T-helper 1 cell (primary cell): Measurements from ENCODE around the gene SSTR4.
A peak's percentile ranks its signal among the peaks of the same experiment; 100 is the strongest.

Experiments
- DNase-seq, 5 donors: peaks; one replicate each; pipeline ENCODE4 v3.0.0-alpha.2; 2012 to 2020

Gene SSTR4

DNA sequence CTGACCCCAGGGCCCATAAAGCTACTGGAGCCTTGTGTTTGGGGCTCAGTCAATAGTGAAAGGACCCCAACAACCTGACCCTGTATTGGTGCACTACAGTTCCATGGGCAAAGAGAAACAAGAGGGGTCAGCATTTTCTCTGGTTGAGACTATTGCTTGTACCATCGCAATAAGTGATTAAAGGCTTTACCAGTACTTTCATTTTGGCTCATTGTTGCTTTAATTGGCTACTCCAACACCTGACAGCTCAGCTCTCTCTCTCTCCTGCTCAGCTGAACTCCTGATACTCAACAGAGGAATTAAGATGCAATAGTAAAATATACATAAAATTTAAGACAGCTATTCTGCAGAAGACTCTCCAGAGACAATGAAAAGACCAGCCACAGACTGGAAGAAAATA, 33.2 kb downstream of the SSTR4 start:
- DNase-seq: no peak

DNA sequence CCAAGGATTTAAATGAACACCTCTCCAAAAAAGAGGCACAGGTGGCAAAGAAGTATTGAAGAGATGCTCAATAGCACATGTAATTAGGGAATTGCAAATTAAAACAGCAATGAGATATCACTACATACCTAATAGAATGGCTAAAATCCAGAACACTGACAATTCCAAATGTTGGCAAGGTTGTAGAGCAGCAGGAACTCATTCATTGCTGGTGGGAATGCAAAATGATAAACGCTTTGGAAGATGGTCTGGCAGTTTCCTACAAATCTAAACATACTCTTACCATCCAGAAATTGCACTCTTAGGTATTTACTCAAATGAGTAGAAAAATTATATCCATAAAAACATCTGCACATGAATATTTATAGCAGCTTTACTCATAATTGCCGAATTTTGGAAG, 34.0 kb downstream of the SSTR4 start:
- no peak for DNase-seq

DNA sequence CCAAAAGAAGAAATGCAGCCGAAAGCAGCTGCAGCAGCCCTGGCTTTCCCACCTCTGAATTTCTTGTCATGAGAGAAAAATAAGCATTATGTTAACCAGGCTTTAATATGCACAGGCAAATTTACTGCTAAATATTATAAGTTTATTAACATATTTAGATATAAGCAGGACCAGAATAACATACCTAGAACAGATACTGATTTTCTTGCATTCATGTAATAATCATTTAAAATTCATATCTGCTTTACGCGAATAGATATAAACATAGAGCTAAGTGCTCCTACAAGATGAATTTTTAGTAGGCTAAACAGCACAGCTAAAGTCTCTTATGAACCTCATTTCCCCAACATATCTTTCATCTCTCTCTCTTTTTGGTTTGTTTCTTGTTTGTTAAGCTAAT, 36.3 kb downstream of the SSTR4 start:
- no peak for DNase-seq

DNA sequence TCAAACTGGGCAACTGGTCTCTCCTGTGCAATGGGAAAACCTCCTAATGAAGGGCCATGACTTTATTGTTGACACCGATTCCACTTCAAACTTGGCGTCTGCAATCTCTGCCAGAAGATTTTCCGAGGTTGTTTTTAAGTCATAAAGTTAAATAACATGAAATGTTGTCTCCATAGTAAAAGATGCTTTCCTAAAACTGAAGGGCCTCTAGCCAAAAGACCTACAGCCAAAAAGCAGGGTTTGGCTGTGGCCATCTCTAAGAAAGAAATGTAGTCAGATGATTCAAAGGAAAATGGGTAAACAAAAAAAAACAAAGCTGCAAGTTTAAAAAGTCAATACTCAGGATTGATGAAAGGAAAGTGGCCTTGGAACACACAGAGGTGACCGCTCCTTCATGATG, 36.9 kb downstream of the SSTR4 start:
- no peak for DNase-seq

DNA sequence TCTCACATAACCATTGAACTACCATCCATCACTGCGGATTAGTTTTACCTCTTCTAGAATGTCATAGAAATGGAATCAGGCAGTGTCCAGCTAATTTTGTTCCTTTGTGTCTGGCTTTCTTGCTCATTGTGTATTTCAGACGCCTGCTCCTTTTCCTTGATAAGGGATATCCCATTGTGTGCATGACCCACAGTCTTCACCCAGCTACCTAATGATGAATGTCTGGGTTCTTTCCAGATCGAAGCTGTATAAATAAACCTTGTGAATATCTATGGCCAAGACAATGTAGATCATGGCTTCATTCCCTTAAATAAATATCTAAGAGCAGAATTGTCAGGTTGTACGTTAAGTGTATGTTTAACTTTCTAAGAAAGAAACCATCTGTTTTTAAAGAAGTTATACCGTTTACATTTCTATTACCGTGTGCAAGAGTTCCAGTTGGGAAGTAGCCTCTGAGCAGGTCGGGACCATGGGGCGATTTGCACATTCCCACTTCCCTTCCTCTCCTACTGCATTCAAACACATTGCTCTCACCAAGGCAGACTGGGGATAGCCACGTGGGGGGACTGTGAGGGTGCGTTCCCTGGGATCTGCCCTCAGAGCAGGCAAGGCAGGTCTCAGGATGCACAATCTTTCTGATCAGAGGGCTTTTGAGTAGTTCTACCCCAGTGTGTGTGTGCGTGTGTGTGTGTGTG, 37.9 kb downstream of the SSTR4 start:
- no peak for DNase-seq

DNA sequence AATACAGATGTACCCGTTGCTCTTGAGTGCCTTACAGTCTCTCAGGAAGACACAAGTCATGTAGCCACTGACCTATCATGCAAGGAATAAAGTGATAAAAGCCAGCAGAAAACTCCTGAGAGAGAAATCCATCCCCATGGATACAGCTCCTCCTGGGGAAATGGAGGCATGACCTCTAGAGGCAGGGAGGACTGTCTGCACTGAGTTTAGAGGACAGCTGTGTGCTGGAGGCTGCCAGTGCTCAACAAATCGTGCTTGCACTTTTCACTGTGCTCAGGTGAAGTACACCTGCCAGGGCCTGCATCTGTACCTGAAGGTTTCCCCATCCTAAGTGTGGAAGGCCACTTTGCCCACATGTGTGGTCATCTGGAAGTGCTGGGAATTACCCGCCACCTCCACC, 38.9 kb downstream of the SSTR4 start:
- no peak for DNase-seq

DNA sequence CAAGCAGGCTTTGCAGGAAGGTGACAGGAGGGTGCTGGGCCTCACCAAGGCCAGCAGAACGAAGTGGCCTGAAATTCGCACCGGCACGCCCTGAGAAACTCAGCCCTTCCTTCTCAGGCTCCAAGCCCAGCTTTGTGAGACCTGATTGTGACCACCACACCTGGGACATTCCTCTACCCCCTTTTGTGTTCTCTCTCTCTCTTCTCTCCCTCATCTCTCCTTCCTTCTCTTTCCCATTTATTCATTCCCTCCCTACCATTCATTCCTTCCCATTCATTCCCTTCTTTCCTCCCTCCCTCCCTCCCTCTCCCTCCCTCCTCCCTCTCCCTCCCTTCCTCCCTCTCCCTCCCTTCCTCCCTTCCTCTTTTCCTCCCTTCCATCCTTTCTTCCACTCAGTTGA, 42.2 kb downstream of the SSTR4 start:
- DNase-seq: no peak

DNA sequence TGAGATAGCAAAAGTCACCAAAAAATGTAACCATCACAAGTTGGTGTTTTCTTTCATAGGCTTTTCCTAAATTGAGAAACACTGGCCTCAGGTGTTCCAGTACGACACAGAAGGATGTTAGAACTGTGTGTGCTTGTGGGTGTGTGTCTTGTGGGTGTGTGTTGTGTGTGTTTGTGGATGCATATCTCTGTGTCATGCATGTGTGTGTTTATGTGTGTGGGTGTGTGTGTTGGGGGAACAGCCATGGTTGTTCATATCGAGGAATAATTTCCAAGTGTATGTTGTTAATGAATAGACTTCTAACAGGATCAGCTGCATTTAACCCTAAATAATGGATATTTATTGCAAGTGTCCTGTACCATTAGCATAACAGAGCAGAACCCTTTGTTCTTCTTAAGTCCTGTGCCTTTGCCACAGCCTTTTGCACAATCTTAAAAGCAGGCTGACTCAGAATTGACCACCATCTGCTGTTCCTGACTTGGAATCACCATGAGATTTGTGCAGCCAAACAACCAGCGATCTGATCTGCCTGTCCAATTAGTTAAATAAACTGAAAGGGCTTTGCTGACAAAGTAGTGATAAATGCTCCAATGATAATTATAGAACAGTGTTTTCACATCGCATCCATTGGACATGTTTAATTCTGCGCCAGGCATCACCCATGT, 43.4 kb downstream of the SSTR4 start:
- no peak for DNase-seq

DNA sequence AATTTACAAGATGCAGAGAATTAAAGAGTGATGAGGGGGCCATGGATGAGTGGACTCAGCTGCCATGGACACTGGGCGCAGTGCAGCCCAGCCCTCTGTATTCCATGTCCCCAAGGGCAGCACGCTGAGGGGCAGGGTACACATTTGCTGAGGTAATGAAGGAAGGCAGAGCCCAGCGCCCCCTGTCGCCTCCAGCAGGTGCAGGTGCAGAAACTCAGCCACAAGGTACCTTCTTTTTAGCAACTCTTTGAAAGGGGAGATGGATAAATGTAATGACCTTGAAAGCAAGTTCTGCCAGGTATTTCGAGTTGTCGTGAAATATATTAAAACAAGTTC, 43.9 kb downstream of the SSTR4 start:
- no peak for DNase-seq

DNA sequence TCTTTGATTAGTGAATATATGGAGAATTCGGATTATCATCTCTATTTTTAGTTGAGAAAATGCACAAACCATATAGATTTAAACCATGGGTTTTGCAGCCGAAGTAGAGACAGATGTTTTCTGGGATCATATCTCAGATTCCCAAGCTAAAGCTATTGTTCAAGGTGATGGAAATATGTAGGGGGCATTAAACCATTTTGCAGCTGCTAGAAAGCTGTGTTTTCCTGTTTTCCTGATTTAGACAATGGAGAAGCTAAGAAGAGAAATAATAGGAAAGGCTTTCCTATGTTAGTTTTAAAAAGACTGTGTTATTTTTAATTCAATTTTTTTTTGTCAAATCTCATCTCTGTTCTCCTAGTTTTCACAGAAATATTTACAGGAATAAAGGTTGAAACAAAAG, 44.8 kb downstream of the SSTR4 start:
- DNase-seq: no peak

DNA sequence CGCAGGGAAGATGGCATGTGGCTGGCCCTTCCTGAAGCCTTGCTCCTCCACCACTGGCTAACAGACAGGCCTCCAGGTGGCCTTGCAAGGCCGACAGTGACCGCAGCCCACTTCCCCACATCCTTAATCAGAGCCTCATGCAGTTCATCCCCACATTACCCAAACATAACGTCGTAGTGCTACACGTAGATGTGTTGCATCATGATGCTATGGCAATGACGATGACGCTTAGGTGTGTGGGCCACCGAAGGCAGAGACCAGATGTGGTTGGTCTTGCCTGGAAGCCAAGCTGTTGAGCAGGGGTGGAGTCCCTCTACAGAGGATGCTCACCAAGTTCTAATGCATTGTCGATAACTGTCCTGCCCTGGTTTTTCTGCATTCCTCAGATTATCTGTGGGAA, 45.4 kb downstream of the SSTR4 start:
- no peak for DNase-seq

DNA sequence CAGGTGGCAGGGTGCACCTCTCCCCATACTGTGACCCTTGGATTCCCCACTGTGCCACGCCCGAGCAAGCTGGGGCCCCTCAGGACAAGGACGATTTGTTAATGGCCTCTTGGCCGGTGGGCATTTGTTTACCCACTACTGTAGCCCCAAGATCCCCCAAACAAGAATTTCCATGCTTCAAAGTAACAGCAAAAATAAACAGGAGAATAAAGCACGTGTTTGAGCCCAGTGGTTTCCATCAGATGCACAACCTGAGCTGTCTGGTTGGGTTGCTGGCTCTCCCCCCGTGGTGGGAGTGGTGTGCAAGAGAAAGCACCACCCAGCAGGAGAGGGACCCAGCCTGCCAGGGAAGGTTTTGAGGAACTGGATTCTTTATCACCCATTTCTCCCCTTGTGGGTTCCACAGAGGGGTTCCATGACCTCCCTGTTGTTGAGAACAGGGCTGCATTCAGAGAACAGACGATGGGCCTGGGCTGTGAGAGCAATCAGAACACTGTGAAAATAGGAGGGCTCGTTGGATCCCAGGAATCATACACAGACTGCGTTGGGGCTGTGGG, 46.2 kb downstream of the SSTR4 start:
- no peak for DNase-seq

DNA sequence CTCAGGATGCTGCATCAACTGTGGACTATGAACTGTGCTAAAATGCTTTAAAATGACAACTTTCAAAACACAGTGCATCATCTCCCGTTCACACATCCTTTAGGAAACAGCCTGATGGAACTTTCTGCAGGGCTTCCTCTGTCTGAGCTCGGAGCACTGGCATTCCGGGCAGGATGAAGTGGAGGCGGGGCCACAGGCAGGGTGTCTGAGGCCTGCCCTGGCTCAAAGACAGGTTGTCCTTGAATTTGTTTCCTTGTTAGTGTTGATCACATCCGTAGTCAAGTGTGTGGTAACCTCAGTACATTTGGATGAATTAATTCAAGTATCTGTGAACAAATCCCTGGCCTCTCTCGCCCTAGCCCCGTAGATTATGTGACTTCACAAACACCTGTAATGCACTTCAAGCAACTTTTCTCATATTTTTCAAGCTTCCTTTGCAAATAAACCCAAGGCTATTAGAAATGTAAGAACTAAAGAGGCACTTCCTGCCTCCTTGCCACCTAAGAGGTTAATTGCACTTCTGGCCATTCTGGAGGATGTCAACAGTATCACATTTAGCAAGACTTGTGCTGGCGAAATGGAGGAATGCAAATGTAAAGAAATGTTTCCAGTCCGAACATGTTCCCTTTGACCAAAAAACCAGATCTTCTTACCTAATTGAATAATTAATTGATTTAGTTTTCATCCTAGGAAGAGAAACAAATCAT, 47.9 kb downstream of the SSTR4 start:
- no peak for DNase-seq

DNA sequence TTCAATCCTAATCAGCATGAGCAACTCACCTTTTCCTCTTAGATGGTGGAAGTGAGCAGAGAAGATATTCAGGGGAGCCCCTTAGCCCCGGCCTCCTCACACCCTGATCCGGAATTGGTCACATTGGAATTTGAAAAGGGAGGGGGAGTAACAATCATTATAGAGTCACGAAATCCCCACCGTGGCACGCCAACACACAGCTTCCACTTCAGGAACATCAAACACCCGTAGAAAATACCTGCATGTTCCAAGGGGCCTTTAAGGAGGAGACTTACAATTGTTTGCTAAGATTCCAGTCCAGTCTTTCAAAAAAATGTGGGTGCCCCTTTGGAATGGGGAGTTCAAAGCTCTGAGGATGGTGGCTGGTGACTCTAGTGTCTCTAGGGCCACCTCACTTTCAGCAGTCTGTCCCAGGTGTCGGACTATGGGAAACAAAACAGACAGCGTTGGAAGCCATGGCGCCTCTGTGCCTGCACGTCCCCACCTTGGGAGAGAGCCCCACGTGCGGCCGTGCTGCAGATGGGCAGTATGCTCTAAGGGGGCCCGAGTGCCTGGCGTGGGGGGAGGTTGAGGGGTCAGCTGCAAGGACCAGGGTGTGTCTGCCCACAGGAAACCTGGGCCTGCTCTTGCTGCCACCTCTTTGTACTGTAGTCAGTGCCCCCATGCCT, 48.6 kb downstream of the SSTR4 start:
- DNase-seq: no peak

DNA sequence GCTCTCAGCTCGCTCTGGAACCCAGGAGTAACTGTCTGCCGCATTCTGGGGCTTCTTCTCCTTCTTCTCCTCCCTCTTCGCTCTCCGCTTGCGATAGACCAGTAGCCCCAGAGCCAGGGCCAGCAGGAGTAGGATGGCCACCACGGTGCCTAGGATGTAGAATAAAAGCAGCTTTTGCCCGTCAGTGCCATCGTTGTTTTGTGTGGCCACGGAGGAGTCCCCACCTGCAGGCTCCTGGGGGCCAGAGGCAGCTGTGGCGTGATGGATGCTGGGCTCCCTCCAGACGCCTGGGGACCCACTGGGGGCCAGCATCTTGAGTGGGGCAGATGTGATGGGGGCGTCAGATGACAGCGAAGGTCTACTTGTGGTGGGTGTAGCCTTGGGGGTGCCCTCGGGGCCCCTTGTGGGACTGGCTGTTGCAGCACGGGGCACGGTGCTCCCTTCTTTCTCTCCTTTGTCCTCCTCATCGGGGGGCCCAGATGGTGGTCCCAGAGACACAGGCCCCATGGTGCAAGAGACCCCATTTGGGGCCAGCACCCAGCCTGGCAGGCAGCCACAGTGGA, 49.3 kb downstream of the SSTR4 start:
- DNase-seq: no peak

DNA sequence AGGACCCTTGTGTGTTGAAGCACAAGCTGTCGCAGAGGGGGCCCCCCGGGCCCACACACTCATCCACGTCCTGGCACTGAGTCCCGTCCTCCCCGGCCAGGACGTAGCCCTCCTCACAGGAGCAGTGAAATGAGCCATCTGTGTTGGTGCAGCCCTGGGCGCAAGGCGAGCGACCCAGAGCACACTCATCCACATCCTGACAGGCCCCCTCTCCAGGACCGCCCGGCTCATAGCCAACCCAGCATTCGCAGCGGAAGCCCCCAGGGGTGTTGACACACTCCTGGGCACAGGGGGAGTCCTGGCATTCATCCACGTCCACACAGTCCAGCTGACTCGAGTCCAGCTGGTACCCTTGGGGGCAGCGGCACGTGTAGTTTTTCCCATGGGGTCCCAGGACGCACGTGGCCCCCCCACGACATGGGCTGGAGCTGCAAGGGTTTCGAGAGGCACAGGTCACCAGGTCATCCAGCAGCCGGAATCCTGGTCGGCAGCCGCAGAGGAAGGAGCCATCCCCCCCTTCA, 49.8 kb downstream of the SSTR4 start:
- DNase-seq: no peak

DNA sequence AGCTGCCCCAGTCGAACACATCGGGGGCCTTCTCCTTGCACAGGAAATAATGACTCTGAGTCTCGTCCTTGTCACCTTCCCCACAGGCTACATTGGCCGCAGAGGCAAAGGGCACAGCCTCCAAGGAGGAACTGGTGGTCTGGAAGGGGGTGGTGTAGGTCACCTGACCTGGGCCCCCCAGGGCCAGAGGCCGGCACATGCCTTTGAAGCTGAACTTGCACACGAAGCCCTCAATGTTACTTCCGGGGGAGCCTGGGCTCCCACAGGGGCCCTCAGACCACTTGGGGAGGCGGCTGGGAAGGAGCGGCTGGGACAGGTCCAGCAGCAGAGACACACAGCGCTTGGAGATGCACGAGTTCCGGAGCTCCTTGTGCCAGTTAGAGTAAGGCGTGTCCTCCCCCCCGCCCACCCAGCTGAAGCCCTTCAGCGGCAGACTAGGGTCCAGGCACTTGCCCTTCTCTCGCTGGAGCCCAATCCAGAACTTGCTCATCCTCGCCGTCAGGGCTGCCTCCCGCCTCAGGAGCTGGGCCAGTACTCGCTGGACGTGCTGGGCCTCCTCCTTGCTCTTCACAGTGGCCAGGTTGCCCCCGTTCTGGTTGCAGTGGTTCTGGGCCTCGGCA, 50.4 kb downstream of the SSTR4 start:
- DNase-seq: no peak

DNA sequence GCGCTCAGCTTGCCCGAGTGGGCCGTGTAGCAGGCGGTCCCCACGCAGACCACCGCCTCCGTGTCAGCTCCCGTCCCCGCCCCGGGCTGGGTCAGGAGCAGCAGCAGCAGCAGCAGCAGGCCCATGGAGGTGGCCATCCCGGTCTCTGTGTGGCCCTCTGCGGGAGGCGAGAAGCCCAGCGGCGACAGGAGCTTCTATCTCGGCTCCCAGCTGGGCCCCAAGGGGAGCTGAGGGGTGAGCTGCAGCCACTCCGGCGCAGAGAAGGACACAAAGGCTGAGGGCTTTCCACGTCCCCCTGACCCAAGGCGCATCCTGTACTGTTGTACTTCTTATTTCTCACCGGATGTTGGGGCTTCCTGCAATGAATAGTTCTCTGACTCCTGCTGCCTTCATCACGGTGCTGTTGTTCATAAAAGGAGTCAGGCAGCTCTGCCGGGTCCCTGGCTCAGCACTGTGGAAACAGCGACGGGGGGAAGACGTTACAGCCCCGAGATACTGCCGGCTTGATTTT, 51.0 kb downstream of the SSTR4 start, which contains the start of gene CD93:
CD93 (minus strand) TSS at position 269 of the 511 bp plus-strand sequence; CDS start at position 137, 132 bp downstream.
- DNase-seq: peak in 1 of 5 donors; percentile 82

DNA sequence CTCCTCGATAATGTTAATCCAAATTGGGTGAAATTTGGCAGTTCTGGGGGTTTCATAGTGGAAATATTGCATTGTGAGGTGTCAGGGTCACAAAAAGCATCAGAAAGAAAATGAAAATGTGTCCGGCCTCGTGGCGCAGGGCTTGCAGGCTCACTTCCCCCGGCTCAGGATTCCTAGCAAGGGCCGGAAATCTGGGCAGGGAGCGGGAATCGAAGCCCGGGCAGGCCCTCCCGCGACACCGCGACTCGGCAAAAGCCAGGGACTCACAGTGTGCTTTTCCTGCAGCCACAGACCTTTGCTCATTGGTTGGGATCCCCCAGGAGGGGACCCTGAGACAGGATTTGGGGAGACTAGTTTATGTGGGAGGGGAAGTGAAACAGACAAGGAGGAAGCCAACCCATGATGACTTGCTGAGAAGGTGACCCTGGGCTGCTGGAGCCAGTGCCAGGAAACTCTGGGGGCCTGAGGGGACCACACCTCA, 51.9 kb downstream of the SSTR4 start:
- DNase-seq: no peak

DNA sequence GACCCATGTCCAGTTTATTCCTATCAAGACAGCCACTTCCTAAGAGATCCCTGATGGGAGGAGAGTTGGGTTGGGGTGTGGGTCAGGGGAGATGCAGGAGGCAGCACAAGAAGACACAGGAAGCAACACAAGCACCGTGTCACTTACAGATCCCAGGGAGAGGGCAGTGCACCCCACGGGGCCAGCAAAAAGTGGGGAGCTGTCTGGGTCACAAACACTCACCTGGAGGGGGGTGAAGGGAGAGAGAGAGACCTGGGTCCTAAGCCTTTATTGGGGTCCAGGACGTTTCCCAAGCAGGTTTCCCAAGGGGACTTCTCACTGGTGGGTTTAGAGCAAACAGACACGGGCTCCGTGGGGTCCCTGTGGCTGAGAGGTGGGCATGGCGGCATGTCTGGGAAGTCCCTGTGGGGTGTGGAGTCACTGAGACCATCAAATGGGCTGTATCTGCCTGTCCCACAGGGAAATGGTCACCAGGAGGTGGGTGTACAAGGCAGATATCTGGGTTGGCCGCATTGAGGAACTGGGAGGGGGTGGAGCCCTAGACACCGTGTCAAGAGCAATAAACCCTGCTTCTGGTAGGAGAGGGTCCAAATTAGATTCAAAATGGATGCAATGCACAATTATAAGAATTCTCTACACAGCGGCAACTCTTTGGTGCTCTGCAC, 52.6 kb downstream of the SSTR4 start:
- DNase-seq: no peak
